H1 (cell line): ENCODE measurements around the gene GDF2. TPM values are rescaled to one million over a fixed set of nuclear protein-coding genes. Genes with fewer than 3 reads are reported as not detected.

Source experiments
- CHD7 ChIP-seq: fragments of 300-600 bp; sonication (generic); IDR thresholded peaks from 2 replicates; pipeline ENCODE4 v1.7.1; 2012; ENCODE audit warnings: low read length, moderate library complexity, mild to moderate bottlenecking, inconsistent platforms; ENCODE audit not compliant: insufficient replicate concordance
- polyA plus RNA-seq, 7 experiments: library from polyadenylated mRNA; depleted of rRNA in 3 of 7; stranded (reverse) in 5 of 7; unstranded in 2 of 7; fragments of >200 nt in 5 of 7; fragments of 200-250 nt in 2 of 7; gene quantifications; 1 replicate in 5 of 7; 2 replicates in 1 of 7; 4 replicates in 1 of 7; pipeline versions ENCODE4 v1.2.1 to v1.2.3, GENCODE V29; 2011 to 2013; ENCODE audit warnings: missing spikeins in 2 of 7, mixed read lengths in 2 of 7
- total RNA-seq: library from RNA; stranded (reverse); fragmentation: NEBNext Ultra II Directional; extraction: Animal tissue kit (Norgen Biotek cat#: 25700); gene quantifications from 2 replicates; pipeline ENCODE4 v1.2.1, GENCODE V29; 2021

GDF2 gene
- total and polyA plus RNA-seq, 2 of the 8 experiments (the other 6 are each of a cell fraction or from before 2014, with no cell fraction given), result not detected

- no peak for TF ChIP-seq CHD7
Observed at GRCh38 chr10:47358457-47358856, 36.2 kb downstream of the GDF2 start (continued).
